Bronchial epithelial cell (primary cell): ENCODE data around the gene DERA. TPM values are rescaled to one million over a fixed set of nuclear protein-coding genes. Genes with fewer than 3 reads are reported as not detected.
"Not testable (repeated sequence)": the region's sequence is repeated elsewhere in the genome, so short reads cannot be mapped to it uniquely, and the experiment has no call there.

Experiments
- DNase-seq: peaks from one replicate; pipeline ENCODE4 v3.0.0-alpha.2; 2010; ENCODE audit warnings: low read depth
- FAIRE-seq: peaks from 2 replicates; lab custom pipeline; 2011; peaks lifted over from hg19 to GRCh38; lab: Jason Lieb, UNC
- H3K27me3 ChIP-seq: 2 replicates; pipeline ENCODE4 v1.5.1; 2011; ENCODE audit warnings: low read length; ENCODE audit not compliant: control insufficient read depth, insufficient read depth
- H3K36me3 ChIP-seq: 2 replicates; pipeline ENCODE4 v1.5.1; 2011; ENCODE audit warnings: low read length; ENCODE audit not compliant: control insufficient read depth, insufficient read depth
- H3K4me3 ChIP-seq: 2 replicates; pipeline ENCODE4 v1.5.1; 2011; ENCODE audit warnings: mild to moderate bottlenecking, low read depth, low read length, control low read depth
- total RNA-seq: library from RNA; depleted of rRNA; stranded (reverse); fragments of >200 nt; gene quantifications from 2 replicates; pipeline ENCODE4 v1.2.1, GENCODE V29; 2014
- TF ChIP-seq, protein P1 (sequence below): IDR thresholded peaks from 2 replicates; pipeline ENCODE4 v1.5.1; 2011; ENCODE audit warnings: mild to moderate bottlenecking, moderate library complexity, low read length, control low read depth, inconsistent platforms; ENCODE audit not compliant: insufficient read depth, severe bottlenecking

Gene DERA
- total RNA-seq, 1 donor from 2014 or later = 58.4 TPM

DNA sequence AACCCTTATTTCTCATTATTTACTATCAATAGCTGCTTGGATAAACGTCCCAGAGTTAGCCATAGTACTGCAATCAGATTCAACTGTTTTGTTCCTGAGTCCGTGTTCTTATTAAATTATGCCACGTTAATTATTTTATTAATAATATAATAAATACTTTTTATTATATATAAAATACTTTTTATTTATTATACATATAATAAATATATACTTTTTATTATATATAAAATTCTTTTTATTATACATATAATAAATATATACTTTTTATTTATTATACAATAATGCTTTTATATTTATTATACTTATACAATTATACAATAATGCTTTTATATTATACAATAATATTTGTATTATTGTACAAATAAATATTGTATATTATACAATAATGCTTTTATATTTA lies 17.9 kb upstream of the DERA start:
- TF ChIP-seq, protein P1, sequence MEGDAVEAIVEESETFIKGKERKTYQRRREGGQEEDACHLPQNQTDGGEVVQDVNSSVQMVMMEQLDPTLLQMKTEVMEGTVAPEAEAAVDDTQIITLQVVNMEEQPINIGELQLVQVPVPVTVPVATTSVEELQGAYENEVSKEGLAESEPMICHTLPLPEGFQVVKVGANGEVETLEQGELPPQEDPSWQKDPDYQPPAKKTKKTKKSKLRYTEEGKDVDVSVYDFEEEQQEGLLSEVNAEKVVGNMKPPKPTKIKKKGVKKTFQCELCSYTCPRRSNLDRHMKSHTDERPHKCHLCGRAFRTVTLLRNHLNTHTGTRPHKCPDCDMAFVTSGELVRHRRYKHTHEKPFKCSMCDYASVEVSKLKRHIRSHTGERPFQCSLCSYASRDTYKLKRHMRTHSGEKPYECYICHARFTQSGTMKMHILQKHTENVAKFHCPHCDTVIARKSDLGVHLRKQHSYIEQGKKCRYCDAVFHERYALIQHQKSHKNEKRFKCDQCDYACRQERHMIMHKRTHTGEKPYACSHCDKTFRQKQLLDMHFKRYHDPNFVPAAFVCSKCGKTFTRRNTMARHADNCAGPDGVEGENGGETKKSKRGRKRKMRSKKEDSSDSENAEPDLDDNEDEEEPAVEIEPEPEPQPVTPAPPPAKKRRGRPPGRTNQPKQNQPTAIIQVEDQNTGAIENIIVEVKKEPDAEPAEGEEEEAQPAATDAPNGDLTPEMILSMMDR = no peak
- H3K36me3 ChIP-seq = peaks cover 13% of the 10 kb centered on the region
- DNase-seq (no peak), FAIRE-seq (no peak)
- H3K4me3 ChIP-seq = no peak overlapping the region
- H3K27me3 ChIP-seq = no peaks in the 10 kb centered on the region

DNA sequence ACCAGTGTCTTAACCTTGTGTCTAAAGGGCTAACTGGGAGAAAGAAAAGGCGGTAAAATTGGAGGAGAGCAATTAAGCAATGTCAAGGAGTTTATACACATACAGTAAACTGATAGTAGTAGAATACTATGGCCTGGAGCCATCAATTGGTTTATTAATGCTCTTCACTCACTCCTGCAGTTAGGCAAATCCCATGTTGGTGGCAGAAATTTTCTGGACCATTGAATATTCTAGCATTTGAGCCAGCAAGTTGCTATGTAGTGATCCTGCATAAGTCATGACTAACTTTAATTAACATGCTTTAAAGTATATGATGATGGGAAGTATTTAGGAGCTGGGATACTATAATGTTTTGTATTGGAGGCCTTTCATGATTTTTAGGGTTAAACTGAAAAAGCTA lies 14.3 kb upstream of the DERA start:
- Histone ChIP-seq H3K36me3 (peaks cover 10% of the 10 kb centered on the region), H3K4me3 (no peak overlapping the region), H3K27me3 (no peaks in the 10 kb centered on the region)
- no peak for FAIRE-seq
- no peak for DNase-seq
- TF ChIP-seq, protein P1 = no peak

DNA sequence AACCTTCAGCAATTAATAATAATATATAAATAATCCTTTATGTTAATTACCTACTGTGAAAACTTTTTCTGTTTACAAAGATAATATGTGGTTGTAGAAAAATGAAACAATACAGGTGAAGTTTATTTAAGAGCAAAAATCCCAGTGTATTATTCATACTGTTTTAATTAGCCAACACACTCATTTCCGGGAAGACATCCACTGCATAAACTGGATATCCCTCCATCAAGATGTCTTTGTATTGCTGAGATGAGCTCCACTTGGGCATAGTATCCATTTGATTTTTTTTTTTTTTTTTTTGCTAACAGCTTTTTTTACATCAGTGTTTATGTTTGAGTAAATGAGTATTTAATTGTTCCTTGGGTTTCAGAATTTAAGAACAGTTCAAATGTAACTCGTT lies 13.7 kb upstream of the DERA start:
- TF ChIP-seq, protein P1 = no peak
- H3K27me3 ChIP-seq = no peaks in the 10 kb centered on the region
- no peak overlapping the region for H3K4me3 ChIP-seq
- FAIRE-seq = no peak
- DNase-seq = no peak
- H3K36me3 ChIP-seq = peaks cover 12% of the 10 kb centered on the region

DNA sequence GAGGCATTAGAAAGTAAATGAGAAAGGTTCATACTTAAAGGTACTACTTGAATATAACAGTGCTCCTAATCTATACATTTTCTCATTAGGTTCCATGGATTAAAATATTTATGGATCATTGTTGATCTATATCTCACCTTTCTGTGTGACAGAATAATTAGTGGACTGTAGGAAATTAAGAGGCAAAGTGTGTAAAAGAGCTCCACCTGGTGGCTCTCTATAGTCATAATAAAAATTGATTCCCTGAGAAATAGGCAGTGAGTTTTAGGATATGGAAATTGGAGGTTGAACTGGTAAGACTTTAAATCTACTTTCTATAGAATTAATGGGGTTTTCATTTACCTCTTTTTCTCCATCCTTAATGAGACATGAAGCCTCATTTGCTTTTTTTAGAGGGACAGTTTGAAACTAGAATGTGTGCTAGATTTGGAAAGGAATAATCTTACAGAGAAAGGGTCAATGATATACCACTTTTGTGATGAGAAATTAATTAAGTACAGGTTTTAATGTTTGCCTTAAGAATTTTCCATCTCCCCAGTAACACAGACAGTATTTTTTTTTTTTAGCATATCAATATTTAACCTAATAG lies 11.8 kb upstream of the DERA start:
- TF ChIP-seq, protein P1 = peak; percentile 38
- FAIRE-seq (no peak), DNase-seq (peak; percentile 37)
- Histone ChIP-seq H3K4me3 (no peak overlapping the region), H3K27me3 (no peaks in the 10 kb centered on the region), H3K36me3 (peaks cover 11% of the 10 kb centered on the region)

DNA sequence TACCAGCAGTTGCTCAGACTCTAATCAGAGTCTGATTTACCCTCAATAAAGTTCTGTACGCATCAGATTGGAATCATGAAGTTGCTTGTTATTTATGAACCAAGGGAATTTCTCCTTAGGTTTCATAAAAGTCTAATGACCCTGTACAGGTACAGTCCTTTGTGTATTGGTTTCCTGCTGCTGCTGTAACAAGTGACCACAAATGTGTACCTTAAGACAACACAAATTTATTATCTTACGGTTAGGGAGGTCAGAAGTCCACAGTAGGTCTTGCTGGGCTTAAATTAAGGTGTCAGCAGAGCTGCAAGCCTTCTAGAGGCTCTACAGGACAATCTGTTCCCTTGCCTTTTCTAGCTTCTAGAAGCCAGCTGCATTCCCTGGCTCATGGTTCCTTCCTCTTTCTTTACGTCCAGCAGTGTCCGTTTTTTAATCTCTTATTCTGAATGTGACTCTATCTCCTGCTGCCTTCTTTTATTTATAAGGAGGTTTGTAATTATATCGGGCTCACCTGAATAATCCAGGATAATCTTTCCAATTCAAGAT lies 6.7 kb upstream of the DERA start:
- TF ChIP-seq, protein P1 = no peak
- FAIRE-seq (no peak), DNase-seq (no peak)
- no peaks in the 10 kb centered on the region for H3K27me3 ChIP-seq
- peaks cover 8% of the 10 kb centered on the region for H3K36me3 ChIP-seq
- H3K4me3 ChIP-seq = no peak overlapping the region

DNA sequence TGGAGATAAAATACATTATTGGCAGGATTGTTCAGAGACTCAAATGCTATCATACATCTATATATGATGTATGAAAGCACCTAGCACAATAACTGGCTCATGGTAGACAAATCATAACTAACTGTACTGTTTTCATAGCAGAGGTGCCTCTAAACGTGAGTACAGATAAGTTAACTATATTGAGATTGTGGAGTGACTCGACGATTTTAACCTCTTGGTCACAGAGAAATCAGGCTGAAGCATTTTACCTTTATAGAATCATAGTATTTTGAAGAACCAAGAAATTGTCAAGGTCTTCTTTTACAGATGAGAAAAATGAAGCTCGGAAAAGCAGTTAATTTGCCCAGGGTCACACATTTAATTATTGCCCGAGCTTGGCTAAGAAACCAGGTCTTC lies 666 bp upstream of the DERA start:
- FAIRE-seq = no peak
- no peak for DNase-seq
- Histone ChIP-seq H3K27me3 (no peaks in the 10 kb centered on the region), H3K4me3 (no peak overlapping the region), H3K36me3 (peaks cover 2% of the 10 kb centered on the region)
- TF ChIP-seq, protein P1 = no peak

DNA sequence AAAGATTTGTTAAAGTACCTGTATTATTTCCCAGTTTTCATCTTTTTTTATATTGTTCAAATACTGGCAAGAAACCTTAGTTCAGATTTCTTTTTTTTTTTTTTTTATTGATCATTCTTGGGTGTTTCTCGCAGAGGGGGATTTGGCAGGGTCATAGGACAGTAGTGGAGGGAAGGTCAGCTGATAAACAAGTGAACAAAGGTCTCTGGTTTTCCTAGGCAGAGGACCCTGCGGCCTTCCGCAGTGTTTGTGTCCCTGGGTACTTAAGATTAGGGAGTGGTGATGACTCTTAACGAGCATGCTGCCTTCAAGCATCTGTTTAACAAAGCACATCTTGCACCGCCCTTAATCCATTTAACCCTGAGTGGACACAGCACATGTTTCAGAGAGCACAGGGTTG lies 799 bp downstream of the DERA start:
- not testable (repeated sequence) for DNase-seq, FAIRE-seq
- peak overlapping the region; percentile 85 for H3K4me3 ChIP-seq

DNA sequence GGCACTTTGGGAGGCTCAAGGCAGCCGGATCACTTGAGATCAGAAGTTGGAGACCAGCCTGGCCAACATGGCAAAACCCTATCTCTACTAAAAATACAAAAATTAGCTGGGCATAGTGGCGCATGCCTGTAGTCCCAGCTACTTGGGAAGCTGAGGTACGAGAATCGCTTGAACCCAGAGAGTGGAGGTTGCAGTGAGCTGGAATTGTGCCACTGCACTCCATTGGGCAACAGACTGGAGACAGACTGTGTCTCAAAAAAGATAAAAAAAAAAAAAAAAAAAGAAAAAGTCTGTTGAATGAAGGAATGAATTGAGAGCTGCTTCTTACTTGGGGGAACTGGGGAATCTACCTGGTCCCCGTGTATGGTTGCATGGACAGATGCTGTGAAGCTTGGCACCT lies 3.0 kb downstream of the DERA start:
- not testable (repeated sequence) for H3K36me3 ChIP-seq, DNase-seq, H3K27me3 ChIP-seq, H3K4me3 ChIP-seq, FAIRE-seq

More for the DNA sequence above, 799 bp downstream of the DERA start:
- not testable (repeated sequence) for H3K27me3 ChIP-seq, H3K36me3 ChIP-seq
